Thyroid gland (tissue), 4 donors: ENCODE data around the gene RRBP1.

Experiments
- CTCF ChIP-seq, 6 experiments: fragments of 200-600 bp in 3 of 6; fragments of 450-650 bp in 3 of 6; sonication (generic) in 3 of 6; IDR thresholded peaks; one replicate each; pipeline ENCODE4 v1.5.1; 2016 to 2019; ENCODE audit warnings: antibody characterized with exemption in 6 of 6, mild to moderate bottlenecking in 2 of 6, inconsistent platforms in 1 of 6, moderate library complexity in 1 of 6
- POLR2A ChIP-seq, 2 donors: fragments of 450-650 bp; IDR thresholded peaks; one replicate each; pipeline ENCODE4 v1.6.1; 2017; ENCODE audit warnings: antibody characterized with exemption in 2 of 2, mild to moderate bottlenecking in 2 of 2, moderate library complexity in 1 of 2

GRCh38 chr20:17628101-17628841 is 53.8 kb downstream of the RRBP1 start:
- TF ChIP-seq CTCF (IDR thresholded peaks at IDR 0.05) (no peak), POLR2A (IDR thresholded peaks at IDR 0.05) (no peak)
